Measurements from ENCODE around the gene ARL6IP5.

GRCh38 chr3:69115731-69116130 lies 31.0 kb downstream of the ARL6IP5 start:
- TF ChIP-seq MAX (IDR thresholded peaks at IDR 0.05) (no peak), RAD21 (IDR thresholded peaks at IDR 0.05; ENCODE audit: low read depth) (no peak), EGR1 (IDR thresholded peaks at IDR 0.05) (no peak), YY1 (IDR thresholded peaks at IDR 0.05; ENCODE audit: low read depth) (no peak), TEAD4 (IDR thresholded peaks at IDR 0.05) (no peak), EP300 (IDR thresholded peaks at IDR 0.05; ENCODE audit: borderline replicate concordance) (no peak)

All from Ishikawa (cell line).